ENCODE data around the gene HMX2. TPM values are rescaled to one million over a fixed set of nuclear protein-coding genes. Genes with fewer than 3 reads are reported as not detected.

Gene HMX2
- total and polyA plus RNA-seq, 4 donors, result not detected

DNA sequence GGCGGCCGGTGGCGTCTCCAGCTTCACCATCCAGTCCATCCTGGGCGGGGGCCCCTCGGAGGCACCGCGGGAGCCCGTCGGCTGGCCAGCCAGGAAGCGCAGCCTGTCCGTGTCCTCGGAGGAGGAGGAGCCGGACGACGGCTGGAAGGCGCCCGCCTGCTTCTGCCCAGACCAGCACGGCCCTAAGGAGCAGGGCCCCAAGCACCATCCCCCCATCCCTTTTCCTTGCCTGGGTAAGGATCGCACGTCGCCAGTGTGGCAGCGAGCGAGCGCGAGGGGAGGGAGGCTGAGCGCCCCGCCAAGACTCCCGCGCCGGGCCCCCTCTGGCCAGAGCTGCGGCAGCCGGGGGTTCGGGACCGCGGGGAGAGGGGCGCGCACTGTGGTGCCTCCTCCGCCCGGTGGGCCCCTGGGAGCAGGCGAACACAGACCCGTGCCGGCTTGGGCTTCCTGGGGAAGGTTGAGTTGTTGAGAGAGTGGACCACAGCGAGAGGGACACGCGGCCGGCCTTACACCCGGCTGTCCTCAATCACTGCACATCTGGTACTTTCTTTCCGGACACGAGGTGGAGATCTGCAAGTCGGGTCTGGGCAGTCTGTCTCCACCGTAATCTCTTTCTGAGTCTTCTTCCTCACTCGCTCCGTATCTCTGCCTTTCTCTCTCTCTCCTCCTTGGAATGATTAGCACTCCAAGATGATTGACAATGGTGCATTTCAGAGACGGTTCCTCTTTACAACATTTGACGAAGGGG is 652 bp downstream of the HMX2 start:
- Histone ChIP-seq H3K27ac (ENCODE audit: low read depth in 1 of 2, low read length in 2 of 2) (no peak overlapping the region), H3K4me1 (ENCODE audit: control insufficient read depth in 1 of 2, insufficient read depth in 2 of 2, low read length in 2 of 2) (no peaks in the 10 kb centered on the region), H3K4me3 (ENCODE audit: low read length in 2 of 2) (no peak overlapping the region), H3K27me3 (ENCODE audit: control insufficient read depth in 1 of 2, insufficient read depth in 2 of 2, low read length in 1 of 2) (no peaks in the 10 kb centered on the region), H3K36me3 (ENCODE audit: control insufficient read depth in 1 of 2, insufficient read depth in 2 of 2, low read length in 1 of 2) (no peaks in the 10 kb centered on the region), H3K9me3 (ENCODE audit: control insufficient read depth, low read length) (no peaks in the 10 kb centered on the region)
- DNase-seq (peak in 1 of 2 donors; percentile 67), ATAC-seq (ENCODE audit: low FRiP score) (no peak)
- intact Hi-C loops (cut with DNase I), result no loop called here
- 2% methylated on average over 46 to 55 of the region's 55 CpGs for WGBS, 2 donors

DNA sequence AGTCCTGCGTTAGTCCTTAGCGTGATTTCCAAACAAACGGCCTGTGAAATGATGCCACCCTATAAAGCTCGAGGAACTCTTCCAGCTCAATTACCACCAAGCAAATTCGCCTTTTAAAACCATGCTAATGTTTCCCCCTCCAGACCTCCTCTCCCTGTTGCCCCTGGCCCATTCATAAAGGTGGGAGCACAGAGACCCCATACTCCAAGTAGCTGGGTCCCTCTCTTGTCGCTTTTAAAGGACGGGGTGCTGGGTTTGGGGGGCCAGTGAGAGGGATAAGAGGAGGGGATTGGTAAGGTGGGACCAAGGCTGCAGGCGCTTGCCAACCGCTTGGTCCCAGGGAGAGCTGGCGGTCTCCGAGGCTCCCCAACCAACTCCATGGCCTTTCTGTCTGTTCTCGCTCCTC is 1.2 kb downstream of the HMX2 start:
- Histone ChIP-seq H3K9me3 (ENCODE audit: control insufficient read depth, low read length) (no peaks in the 10 kb centered on the region), H3K27ac (ENCODE audit: low read depth in 1 of 2, low read length in 2 of 2) (no peak overlapping the region), H3K27me3 (ENCODE audit: control insufficient read depth in 1 of 2, insufficient read depth in 2 of 2, low read length in 1 of 2) (no peaks in the 10 kb centered on the region), H3K36me3 (ENCODE audit: control insufficient read depth in 1 of 2, insufficient read depth in 2 of 2, low read length in 1 of 2) (no peaks in the 10 kb centered on the region), H3K4me3 (ENCODE audit: low read length in 2 of 2) (no peak overlapping the region), H3K4me1 (ENCODE audit: control insufficient read depth in 1 of 2, insufficient read depth in 2 of 2, low read length in 2 of 2) (no peaks in the 10 kb centered on the region)
- intact Hi-C loops (cut with DNase I), result no loop called here
- no peak for ATAC-seq (ENCODE audit: low FRiP score)
- no peak for DNase-seq
- 3 to 6% methylated on average over 12 of the region's 12 CpGs for WGBS, 2 donors

DNA sequence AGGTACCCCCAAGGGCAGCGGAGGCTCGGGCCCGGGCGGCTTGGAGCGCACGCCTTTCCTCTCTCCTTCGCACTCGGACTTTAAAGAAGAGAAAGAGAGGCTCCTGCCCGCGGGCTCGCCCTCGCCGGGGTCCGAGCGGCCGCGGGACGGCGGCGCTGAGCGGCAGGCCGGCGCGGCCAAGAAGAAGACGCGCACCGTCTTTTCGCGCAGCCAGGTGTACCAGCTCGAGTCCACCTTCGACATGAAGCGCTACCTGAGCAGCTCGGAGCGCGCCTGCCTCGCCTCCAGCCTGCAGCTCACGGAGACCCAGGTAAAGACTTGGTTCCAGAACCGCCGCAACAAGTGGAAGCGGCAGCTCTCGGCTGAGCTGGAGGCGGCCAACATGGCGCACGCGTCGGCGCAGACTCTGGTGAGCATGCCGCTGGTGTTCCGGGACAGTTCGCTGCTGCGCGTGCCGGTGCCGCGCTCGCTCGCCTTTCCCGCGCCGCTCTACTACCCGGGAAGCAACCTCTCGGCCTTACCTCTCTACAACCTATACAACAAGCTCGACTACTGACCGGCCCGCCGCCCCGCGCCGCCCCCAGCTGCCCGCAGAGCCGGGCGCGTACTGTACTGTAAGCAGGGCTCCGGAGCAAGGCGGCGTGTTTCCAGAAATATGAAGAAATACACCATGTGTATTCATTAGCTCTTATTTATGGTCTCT is 1.8 kb downstream of the HMX2 start:
- intact Hi-C loops (cut with DNase I), result loop anchor here (5.0 to 10.0 kb wide), 4 partner anchors 145 to 1315 kb away; partner anchors contain the start of genes ACADSB (in 1 of the 2), C10orf88 (in 1 of the 2), IKZF5 (in 1 of the 2) and LHPP (in 1 of the 2)
- Histone ChIP-seq H3K36me3 (ENCODE audit: control insufficient read depth in 1 of 2, insufficient read depth in 2 of 2, low read length in 1 of 2) (no peaks in the 10 kb centered on the region), H3K9me3 (ENCODE audit: control insufficient read depth, low read length) (no peaks in the 10 kb centered on the region), H3K4me3 (ENCODE audit: low read length in 2 of 2) (peak overlapping the region in 1 of 2 donors; percentile 22), H3K27me3 (ENCODE audit: control insufficient read depth in 1 of 2, insufficient read depth in 2 of 2, low read length in 1 of 2) (no peaks in the 10 kb centered on the region), H3K4me1 (ENCODE audit: control insufficient read depth in 1 of 2, insufficient read depth in 2 of 2, low read length in 2 of 2) (no peaks in the 10 kb centered on the region), H3K27ac (ENCODE audit: low read depth in 1 of 2, low read length in 2 of 2) (no peak overlapping the region)
- ATAC-seq (ENCODE audit: low FRiP score), result no peak
- peak in 1 of 2 donors; percentile 80 for DNase-seq
- 2% methylated on average over 65 to 76 of the region's 76 CpGs for WGBS, 2 donors

DNA sequence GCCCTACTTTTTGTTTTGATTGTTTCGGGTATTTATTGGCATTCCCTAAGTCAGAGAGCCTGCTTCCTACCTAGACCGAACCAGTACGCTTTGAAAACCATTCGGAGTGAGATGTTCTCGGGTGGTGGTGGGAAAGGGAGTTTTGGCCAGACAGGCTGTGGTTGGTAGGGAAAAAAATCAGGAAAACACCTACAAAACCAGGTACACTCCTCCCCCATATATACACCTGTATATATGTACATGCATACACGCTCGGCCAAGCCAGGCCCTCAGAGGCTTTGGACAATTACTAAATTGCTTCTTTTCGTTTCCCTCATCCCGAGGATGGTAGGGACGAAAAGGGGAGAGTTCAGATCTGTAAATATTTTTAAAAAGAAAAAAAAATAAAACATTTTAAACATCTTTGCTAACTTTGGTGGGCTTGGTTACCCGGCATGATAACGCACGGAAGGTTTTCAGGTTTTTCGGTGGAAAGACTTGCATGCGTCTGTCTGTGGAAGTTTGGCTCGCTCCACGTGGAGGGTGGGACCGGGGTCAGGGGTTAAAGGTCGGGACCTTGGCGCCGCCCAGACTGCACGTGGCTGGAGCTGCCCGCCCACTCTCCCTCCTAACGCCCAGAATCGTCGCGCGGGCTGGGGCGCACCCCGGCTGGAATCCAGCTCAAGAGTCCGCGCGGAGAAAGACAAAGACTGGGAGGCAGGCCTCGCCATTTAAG is 2.5 kb downstream of the HMX2 start:
- Histone ChIP-seq H3K9me3 (ENCODE audit: control insufficient read depth, low read length) (no peaks in the 10 kb centered on the region), H3K36me3 (ENCODE audit: control insufficient read depth in 1 of 2, insufficient read depth in 2 of 2, low read length in 1 of 2) (no peaks in the 10 kb centered on the region), H3K27me3 (ENCODE audit: control insufficient read depth in 1 of 2, insufficient read depth in 2 of 2, low read length in 1 of 2) (no peaks in the 10 kb centered on the region), H3K27ac (ENCODE audit: low read depth in 1 of 2, low read length in 2 of 2) (no peak overlapping the region), H3K4me3 (ENCODE audit: low read length in 2 of 2) (peak overlapping the region in 1 of 2 donors; percentile 22), H3K4me1 (ENCODE audit: control insufficient read depth in 1 of 2, insufficient read depth in 2 of 2, low read length in 2 of 2) (no peaks in the 10 kb centered on the region)
- ATAC-seq (ENCODE audit: low FRiP score), result no peak
- intact Hi-C loops (cut with DNase I), result loop anchor here (5.0 to 10.0 kb wide), 4 partner anchors 146 to 1314 kb away; partner anchors contain the start of genes ACADSB (in 1 of the 2), C10orf88 (in 1 of the 2), IKZF5 (in 1 of the 2) and LHPP (in 1 of the 2)
- 8 to 10% methylated on average over 34 of the region's 34 CpGs for WGBS, 2 donors
- peak in 1 of 2 donors; percentile 71 for DNase-seq

DNA sequence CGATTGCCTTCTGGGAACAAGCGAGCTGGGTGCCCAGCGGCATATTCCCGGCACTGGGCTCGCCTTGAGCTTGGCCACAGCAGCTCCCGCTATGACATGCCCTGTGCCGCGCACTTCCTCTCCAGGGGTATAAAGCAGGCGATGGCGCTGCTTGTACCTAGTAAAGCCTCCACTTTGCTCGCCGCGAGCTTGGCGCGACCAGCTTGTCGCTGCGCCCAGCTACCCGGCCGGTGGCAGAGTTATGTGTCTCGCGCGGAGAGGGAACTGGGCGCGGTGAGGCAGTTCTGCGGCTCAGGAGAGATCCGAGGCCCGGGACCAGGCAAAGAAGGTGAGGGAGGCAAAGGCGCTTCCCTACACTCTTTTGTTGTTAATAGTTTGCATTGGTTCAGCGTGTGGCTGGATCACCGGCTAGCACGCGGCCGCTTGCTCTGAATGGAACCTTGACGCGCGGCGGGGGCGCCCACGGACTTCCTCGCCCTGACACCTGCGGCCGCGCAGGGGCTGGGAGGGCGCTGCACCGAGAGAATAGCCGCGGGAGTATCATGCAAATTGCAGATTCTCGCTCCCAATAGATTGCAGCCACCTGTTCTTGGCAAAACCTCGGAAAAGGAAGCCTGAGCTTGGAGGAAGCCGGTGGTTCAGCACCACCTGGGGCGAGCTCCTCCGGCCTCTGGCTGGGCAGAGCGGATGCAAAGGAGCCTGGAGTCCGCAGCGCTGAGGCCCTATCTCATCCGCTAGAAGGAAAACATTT is 3.2 kb downstream of the HMX2 start:
- no peak overlapping the region for H3K27ac ChIP-seq (ENCODE audit: low read depth in 1 of 2, low read length in 2 of 2)
- no peaks in the 10 kb centered on the region for H3K4me1 ChIP-seq (ENCODE audit: control insufficient read depth in 1 of 2, insufficient read depth in 2 of 2, low read length in 2 of 2)
- H3K4me3 ChIP-seq (ENCODE audit: low read length in 2 of 2), result no peak overlapping the region
- DNase-seq (peak in 1 of 2 donors; percentile 73), ATAC-seq (ENCODE audit: low FRiP score) (no peak)
- WGBS, 2 donors, result 6 to 8% methylated on average over 56 of the region's 56 CpGs
- H3K36me3 ChIP-seq (ENCODE audit: control insufficient read depth in 1 of 2, insufficient read depth in 2 of 2, low read length in 1 of 2), result no peaks in the 10 kb centered on the region
- no peaks in the 10 kb centered on the region for H3K27me3 ChIP-seq (ENCODE audit: control insufficient read depth in 1 of 2, insufficient read depth in 2 of 2, low read length in 1 of 2)
- no peaks in the 10 kb centered on the region for H3K9me3 ChIP-seq (ENCODE audit: control insufficient read depth, low read length)
- intact Hi-C loops (cut with DNase I), result loop anchor here (5.0 to 10.0 kb wide), 4 partner anchors 146 to 1314 kb away; partner anchors contain the start of genes ACADSB (in 1 of the 2), C10orf88 (in 1 of the 2), IKZF5 (in 1 of the 2) and LHPP (in 1 of the 2)

DNA sequence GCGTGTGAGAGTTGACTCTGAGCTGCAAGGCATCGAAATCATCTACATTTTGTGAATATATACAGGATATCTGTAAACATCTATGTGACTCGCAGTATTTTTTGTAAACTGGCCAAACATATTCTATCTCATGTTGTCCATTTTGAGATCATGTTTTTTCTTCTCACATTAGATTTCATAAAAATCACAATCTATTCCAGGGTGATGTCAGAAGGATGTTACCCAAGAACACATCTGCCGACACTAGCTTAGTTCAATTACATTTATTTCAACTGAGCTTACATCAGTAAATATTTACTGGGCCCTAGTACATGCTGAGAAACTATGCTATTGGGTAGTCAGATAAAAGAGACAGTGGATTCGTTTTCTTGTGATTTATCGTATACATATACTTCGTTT is 3.8 kb downstream of the HMX2 start:
- ATAC-seq (ENCODE audit: low FRiP score), result no peak
- intact Hi-C loops (cut with DNase I), result loop anchor here (5.0 to 10.0 kb wide), 4 partner anchors 147 to 1313 kb away; partner anchors contain the start of genes ACADSB (in 1 of the 2), C10orf88 (in 1 of the 2), IKZF5 (in 1 of the 2) and LHPP (in 1 of the 2)

DNA sequence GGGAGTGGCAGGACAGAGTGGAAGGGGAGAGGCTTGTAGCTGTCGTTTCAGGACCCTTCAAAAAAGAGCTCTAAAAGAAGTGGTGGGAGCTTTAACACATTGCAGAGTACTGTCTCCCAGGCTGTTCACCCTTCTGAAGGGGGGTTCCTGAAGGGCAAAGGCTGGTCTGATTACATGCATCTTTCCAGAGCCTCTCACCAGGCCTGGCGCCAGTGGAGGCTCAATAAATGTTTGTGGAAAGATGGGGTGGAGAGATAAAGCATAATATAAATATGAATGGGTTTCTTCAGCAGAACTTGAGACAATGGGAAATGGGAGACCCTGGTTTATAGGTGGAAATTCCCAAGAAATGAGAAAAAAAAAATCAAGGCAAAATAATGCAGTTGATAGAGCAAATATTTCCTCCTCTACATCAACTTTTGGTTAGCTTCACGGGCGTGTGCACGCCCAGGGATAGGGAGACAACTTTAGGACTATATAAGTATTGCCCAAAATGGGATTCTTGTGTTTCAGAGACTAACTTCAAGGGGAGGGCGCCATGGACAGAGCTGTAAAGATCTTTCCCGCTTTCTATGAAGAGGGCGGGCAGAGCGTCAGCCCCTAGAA is 5.7 kb downstream of the HMX2 start:
- no peak for ATAC-seq (ENCODE audit: low FRiP score)
- H3K4me1 ChIP-seq (ENCODE audit: control insufficient read depth in 1 of 2, insufficient read depth in 2 of 2, low read length in 2 of 2), result no peaks in the 10 kb centered on the region

More for the DNA sequence above, 3.8 kb downstream of the HMX2 start:
- H3K4me1 ChIP-seq (ENCODE audit: control insufficient read depth in 1 of 2, insufficient read depth in 2 of 2, low read length in 2 of 2), result no peaks in the 10 kb centered on the region
- no peaks in the 10 kb centered on the region for H3K9me3 ChIP-seq (ENCODE audit: control insufficient read depth, low read length)
- DNase-seq, result no peak
- no peaks in the 10 kb centered on the region for H3K36me3 ChIP-seq (ENCODE audit: control insufficient read depth in 1 of 2, insufficient read depth in 2 of 2, low read length in 1 of 2)
- 21 to 24% methylated on average over 7 of the region's 7 CpGs for WGBS, 2 donors
- H3K27ac ChIP-seq (ENCODE audit: low read depth in 1 of 2, low read length in 2 of 2), result no peak overlapping the region
- H3K4me3 ChIP-seq (ENCODE audit: low read length in 2 of 2), result no peak overlapping the region
- H3K27me3 ChIP-seq (ENCODE audit: control insufficient read depth in 1 of 2, insufficient read depth in 2 of 2, low read length in 1 of 2), result no peaks in the 10 kb centered on the region

More for the DNA sequence above, 5.7 kb downstream of the HMX2 start:
- Histone ChIP-seq H3K27ac (ENCODE audit: low read depth in 1 of 2, low read length in 2 of 2) (no peak overlapping the region), H3K36me3 (ENCODE audit: control insufficient read depth in 1 of 2, insufficient read depth in 2 of 2, low read length in 1 of 2) (no peaks in the 10 kb centered on the region), H3K4me3 (ENCODE audit: low read length in 2 of 2) (no peak overlapping the region), H3K27me3 (ENCODE audit: control insufficient read depth in 1 of 2, insufficient read depth in 2 of 2, low read length in 1 of 2) (no peaks in the 10 kb centered on the region), H3K9me3 (ENCODE audit: control insufficient read depth, low read length) (no peaks in the 10 kb centered on the region)
- intact Hi-C loops (cut with DNase I), result loop anchor here (5.0 to 10.0 kb wide), 4 partner anchors 149 to 1311 kb away; partner anchors contain the start of genes ACADSB (in 1 of the 2), C10orf88 (in 1 of the 2), IKZF5 (in 1 of the 2) and LHPP (in 1 of the 2)
- no peak for DNase-seq
- WGBS, 2 donors, result 38 to 41% methylated on average over 9 of the region's 9 CpGs
